ENCODE results near the gene THYN1.

DNA sequence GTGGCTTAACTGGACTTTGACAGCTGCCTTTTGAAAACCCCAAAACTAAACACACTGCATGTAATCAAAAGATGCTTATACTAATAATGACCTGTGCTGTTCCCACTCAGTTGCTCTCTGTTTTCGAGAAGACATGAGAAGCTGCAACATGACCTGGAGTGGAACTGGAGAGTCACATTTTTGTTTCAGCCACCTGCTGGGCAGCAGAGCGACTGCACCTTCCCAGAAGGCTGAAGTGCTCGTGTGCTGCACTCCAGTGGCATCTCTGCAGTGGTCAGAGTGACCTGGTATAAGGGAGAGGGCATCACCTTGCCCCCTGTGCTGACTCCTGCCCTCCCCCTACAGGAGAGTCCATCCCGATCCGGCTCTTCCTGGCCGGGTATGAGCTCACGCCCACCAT, 8.6 kb downstream of the THYN1 start:
- no peak for TF ChIP-seq EZH2 (IDR thresholded peaks at IDR 0.05; ENCODE audit: low read length)
- TF ChIP-seq, protein P1, sequence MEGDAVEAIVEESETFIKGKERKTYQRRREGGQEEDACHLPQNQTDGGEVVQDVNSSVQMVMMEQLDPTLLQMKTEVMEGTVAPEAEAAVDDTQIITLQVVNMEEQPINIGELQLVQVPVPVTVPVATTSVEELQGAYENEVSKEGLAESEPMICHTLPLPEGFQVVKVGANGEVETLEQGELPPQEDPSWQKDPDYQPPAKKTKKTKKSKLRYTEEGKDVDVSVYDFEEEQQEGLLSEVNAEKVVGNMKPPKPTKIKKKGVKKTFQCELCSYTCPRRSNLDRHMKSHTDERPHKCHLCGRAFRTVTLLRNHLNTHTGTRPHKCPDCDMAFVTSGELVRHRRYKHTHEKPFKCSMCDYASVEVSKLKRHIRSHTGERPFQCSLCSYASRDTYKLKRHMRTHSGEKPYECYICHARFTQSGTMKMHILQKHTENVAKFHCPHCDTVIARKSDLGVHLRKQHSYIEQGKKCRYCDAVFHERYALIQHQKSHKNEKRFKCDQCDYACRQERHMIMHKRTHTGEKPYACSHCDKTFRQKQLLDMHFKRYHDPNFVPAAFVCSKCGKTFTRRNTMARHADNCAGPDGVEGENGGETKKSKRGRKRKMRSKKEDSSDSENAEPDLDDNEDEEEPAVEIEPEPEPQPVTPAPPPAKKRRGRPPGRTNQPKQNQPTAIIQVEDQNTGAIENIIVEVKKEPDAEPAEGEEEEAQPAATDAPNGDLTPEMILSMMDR (optimal IDR thresholded peaks at IDR 0.05 in 1 of 3, IDR thresholded peaks at IDR 0.05 in 1 of 3, conservative IDR thresholded peaks at IDR 0.05 in 1 of 3; ENCODE audit: extremely low read depth in 1 of 3, insufficient read depth in 2 of 3, low read length in 3 of 3) = peak; percentile 48 to 66 (median 49)

All from keratinocyte (primary cell).